Osteocyte (in vitro differentiated cells): ENCODE measurements around the gene CALHM3. TPM values are rescaled to one million over a fixed set of nuclear protein-coding genes. Genes with fewer than 3 reads are reported as not detected.

Source experiments
- DNase-seq: peaks from one replicate; pipeline ENCODE4 v3.0.0; 2021; ENCODE audit warnings: mixed read lengths; ENCODE audit not compliant: unreplicated experiment; ENCODE audit errors: extremely low spot score
- H3K27ac Mint-ChIP-seq: one replicate; pipeline ENCODE4 v1.8.0; 2021; ENCODE audit warnings: mild to moderate bottlenecking, mixed read lengths; ENCODE audit not compliant: unreplicated experiment
- H3K27me3 Mint-ChIP-seq: one replicate; pipeline ENCODE4 v1.8.0; 2021; ENCODE audit warnings: mixed read lengths; ENCODE audit not compliant: unreplicated experiment
- H3K36me3 Mint-ChIP-seq: one replicate; pipeline ENCODE4 v1.8.0; 2021; ENCODE audit warnings: mixed read lengths; ENCODE audit not compliant: unreplicated experiment
- H3K4me1 Mint-ChIP-seq: one replicate; pipeline ENCODE4 v1.8.0; 2021; ENCODE audit warnings: mixed read lengths; ENCODE audit not compliant: unreplicated experiment
- H3K4me3 Mint-ChIP-seq: one replicate; pipeline ENCODE4 v1.8.0; 2021; ENCODE audit warnings: mild to moderate bottlenecking, moderate library complexity, mixed read lengths; ENCODE audit not compliant: unreplicated experiment
- H3K9me3 Mint-ChIP-seq: one replicate; pipeline ENCODE4 v1.8.0; 2021; ENCODE audit warnings: mixed read lengths; ENCODE audit not compliant: unreplicated experiment
- CTCF ChIP-seq: fragments of 200-600 bp; sonication (generic); IDR thresholded peaks from 2 replicates; pipeline ENCODE4 v1.5.0; 2021; ENCODE audit warnings: antibody characterized with exemption, mild to moderate bottlenecking, moderate library complexity
- total RNA-seq: library from RNA; stranded (reverse); gene quantifications from 2 replicates; pipeline ENCODE4 v1.2.1, GENCODE V29; 2021

CALHM3 gene
- total RNA-seq, 1 donor from 2014 or later: not detected

- Mint-ChIP-seq H3K36me3 (no peaks in the 10 kb centered on the region), H3K27ac (no peak overlapping the region), H3K9me3 (no peaks in the 10 kb centered on the region), H3K4me1 (no peaks in the 10 kb centered on the region), H3K4me3 (no peak overlapping the region), H3K27me3 (no peaks in the 10 kb centered on the region)
- TF ChIP-seq CTCF: no peak
- DNase-seq: no peak
Measured at GRCh38 chr10:103457896-103458583, 21.0 kb downstream of the CALHM3 start.

DNA sequence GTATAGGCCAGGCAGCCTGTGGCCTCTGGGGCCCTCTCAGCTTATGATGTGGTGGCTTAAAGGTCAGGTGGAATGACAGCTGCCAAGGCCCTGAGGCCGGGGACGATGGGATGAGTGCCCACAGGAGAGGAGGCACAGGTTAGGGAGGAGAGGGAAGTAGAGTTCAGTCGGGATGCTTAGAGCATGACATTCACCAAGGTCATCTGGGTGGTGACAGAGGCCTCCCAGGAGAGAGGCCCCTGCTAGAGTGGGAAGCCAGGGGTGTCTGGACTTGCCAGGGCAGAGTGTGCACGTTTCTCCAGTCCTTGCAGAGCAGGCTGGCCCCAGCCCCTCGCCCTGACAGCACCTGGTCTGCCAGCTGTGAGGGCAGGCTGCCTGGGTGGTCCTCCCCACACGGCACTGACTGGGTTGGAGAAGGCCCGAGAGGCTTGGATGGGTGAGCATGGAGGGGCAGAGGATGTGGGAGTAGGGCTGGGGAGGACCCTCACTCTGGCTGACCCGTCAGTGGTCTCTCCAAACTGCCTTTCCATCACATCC lies 21.8 kb downstream of the CALHM3 start:
- H3K27ac Mint-ChIP-seq: no peak overlapping the region
- TF ChIP-seq CTCF: no peak
- no peaks in the 10 kb centered on the region for H3K4me1 Mint-ChIP-seq
- DNase-seq: no peak
- H3K4me3 Mint-ChIP-seq: no peak overlapping the region
- H3K36me3 Mint-ChIP-seq: no peaks in the 10 kb centered on the region
- no peaks in the 10 kb centered on the region for H3K9me3 Mint-ChIP-seq
- no peaks in the 10 kb centered on the region for H3K27me3 Mint-ChIP-seq

GRCh38 chr10:103456074-103456660 lies 22.9 kb downstream of the CALHM3 start:
- H3K9me3 Mint-ChIP-seq: no peaks in the 10 kb centered on the region
- TF ChIP-seq CTCF: no peak

GRCh38 chr10:103455235-103455634 lies 23.8 kb downstream of the CALHM3 start:
- no peak overlapping the region for H3K27ac Mint-ChIP-seq
- no peak overlapping the region for H3K4me3 Mint-ChIP-seq
- peaks cover 12% of the 10 kb centered on the region for H3K4me1 Mint-ChIP-seq
- H3K9me3 Mint-ChIP-seq: no peaks in the 10 kb centered on the region
- no peak for DNase-seq
- TF ChIP-seq CTCF: no peak
- no peaks in the 10 kb centered on the region for H3K36me3 Mint-ChIP-seq
- H3K27me3 Mint-ChIP-seq: no peaks in the 10 kb centered on the region

More at GRCh38 chr10:103456074-103456660, 22.9 kb downstream of the CALHM3 start:
- Mint-ChIP-seq H3K4me3 (no peak overlapping the region), H3K27ac (no peak overlapping the region), H3K27me3 (no peaks in the 10 kb centered on the region), H3K4me1 (peaks cover 3% of the 10 kb centered on the region), H3K36me3 (no peaks in the 10 kb centered on the region)
- no peak for DNase-seq

DNA sequence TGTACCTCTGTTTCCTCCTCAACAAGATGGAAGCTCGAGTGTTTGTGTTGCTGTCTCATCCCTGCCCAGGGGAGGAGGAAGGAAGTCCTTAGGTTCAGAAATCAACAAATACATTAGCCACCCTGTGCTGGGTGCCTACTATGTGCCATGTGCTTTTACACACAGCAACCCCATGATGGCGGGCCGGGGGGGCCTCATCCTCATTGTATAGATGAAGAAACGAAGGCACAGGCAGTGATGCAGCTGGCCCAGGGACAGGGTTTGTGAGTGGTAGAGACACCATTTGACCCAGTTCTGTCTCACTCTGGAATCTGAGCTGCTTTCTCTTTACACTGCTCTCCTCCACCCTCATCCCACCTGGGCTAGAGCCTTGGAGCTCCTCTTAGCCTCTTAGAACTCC lies 25.0 kb downstream of the CALHM3 start:
- Mint-ChIP-seq H3K36me3 (peaks cover 3% of the 10 kb centered on the region), H3K9me3 (no peaks in the 10 kb centered on the region), H3K4me3 (no peak overlapping the region), H3K27ac (no peak overlapping the region), H3K27me3 (no peaks in the 10 kb centered on the region), H3K4me1 (peaks cover 24% of the 10 kb centered on the region)
- no peak for TF ChIP-seq CTCF
- DNase-seq: no peak
